Thyroid gland (tissue), 4 donors: ENCODE results near the gene CMTM3.

Source experiments
- CTCF ChIP-seq, 6 experiments: fragments of 200-600 bp in 3 of 6; fragments of 450-650 bp in 3 of 6; sonication (generic) in 3 of 6; IDR thresholded peaks; one replicate each; pipeline ENCODE4 v1.5.1; 2016 to 2019; ENCODE audit warnings: antibody characterized with exemption in 6 of 6, mild to moderate bottlenecking in 2 of 6, inconsistent platforms in 1 of 6, moderate library complexity in 1 of 6
- POLR2A ChIP-seq, 2 donors: fragments of 450-650 bp; IDR thresholded peaks; one replicate each; pipeline ENCODE4 v1.6.1; 2017; ENCODE audit warnings: antibody characterized with exemption in 2 of 2, mild to moderate bottlenecking in 2 of 2, moderate library complexity in 1 of 2

GRCh38 chr16:66568355-66568754, 36.1 kb upstream of the CMTM3 start:
- no peak for TF ChIP-seq CTCF (IDR thresholded peaks at IDR 0.05)
- TF ChIP-seq POLR2A (IDR thresholded peaks at IDR 0.05): no peak
